Activated CD8-positive, alpha-beta memory T cell treated with anti-CD3 and anti-CD28 coated beads for 48 hours (primary cell): ENCODE results near the gene KCNAB2.
"Not testable (repeated sequence)": the region's sequence is repeated elsewhere in the genome, so short reads cannot be mapped to it uniquely, and the experiment has no call there.

ENCODE experiments used
- DNase-seq, 3 experiments: peaks; one replicate each; pipeline ENCODE4 v3.0.0-alpha.2; 2020; ENCODE audit warnings: low read depth in 2 of 3, low spot score in 2 of 3

Gene KCNAB2

DNA sequence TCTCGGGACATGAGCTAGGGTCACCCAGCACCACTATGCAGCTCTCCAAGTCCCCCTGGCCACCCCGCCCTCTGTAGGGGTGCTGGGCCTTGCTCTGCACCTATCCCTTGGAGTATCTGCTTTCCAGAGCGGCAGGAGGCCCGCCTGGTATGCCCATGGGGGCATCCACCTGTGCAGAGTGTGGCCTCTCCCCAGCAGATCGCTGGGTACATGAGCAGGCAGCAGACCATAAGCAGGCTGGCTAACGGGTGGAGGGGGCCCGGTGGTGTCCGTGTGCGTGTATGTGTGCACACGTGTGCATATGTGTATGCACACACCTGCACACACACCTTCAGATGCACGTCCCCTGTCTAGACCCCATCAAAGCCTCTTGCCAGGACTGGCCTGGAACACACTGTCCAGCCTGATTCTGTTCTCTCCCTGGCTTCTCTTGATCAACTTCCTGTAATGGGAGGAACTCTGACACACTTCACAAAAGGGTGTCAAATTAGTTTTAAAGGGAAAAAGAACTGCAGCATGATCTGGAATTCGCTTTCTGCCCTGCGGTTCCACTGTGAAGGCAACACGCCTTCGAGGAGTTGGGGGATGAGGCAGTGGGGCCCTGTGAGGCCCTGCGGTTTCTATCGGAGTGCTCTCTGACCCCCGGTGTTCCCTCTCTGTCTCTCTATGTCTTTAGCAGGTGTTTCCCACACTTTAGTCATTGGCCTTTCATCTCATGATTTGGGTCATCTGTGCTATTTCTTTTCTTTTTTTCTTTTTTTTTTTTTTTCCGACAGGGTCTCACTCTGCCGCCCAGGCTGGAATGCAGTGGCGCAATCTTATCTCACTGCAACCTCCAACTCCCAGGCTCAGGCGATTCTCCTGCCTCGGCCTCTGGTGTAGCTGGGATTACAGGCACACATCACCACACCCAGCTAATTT, 36.3 kb upstream of the KCNAB2 start:
- no peak for DNase-seq

DNA sequence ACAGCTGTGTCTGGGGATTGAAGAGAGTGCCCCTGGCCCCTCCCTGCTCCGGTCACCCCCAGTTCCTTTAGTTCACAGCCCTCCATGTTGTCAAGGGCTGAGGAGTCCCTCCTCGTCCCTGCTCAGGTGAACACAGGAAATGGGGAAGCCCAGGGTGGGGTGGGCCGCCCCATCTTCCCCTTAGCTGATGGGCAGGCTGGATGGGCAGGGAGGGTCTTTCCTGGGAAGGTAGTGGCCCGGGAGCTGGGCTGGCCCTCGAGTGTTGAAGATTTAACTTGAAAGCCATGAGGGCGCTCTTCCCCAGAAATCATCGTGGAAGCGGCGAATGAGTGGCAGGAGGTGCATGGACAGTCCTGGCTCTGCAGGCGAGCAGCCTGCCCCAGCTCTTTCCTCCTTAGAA, 35.1 kb upstream of the KCNAB2 start:
- DNase-seq: no peak

DNA sequence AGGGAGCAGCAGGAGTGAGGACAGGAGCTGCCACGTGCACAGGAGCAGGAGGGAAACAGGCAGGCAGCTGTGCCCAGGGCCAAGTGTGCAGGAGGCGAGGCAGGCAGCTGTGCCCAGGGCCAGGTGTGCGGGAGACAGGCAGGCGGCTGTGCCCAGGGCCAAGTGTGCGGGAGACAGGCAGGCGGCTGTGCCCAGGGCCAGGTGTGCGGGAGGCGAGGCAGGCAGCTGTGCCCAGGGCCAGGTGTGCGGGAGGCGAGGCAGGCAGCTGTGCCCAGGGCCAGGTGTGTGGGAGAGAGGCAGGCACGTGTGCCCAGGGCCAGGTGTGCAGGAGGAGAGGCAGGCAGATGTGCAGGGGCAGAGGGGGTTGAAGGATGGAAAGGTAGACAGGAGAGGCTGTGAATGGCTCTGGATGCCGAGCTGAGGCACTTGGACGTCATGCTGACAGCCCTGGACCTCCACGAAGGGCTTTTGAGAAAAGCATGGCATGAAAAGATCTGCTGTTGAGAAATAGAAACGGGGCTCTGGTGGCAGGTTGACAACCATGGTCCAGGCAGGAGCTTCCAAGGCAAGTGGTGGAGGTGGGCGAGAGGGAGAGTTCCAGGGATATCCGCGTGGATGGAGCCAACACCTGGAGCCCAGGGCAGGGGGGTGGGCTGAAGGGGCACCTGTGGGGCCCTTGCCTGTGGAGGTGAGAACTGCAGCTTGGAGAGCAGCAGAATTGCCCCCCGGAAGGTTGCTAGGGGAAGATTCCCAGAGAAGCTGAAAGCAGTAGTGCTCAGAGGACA, 34.3 kb upstream of the KCNAB2 start:
- no peak for DNase-seq

DNA sequence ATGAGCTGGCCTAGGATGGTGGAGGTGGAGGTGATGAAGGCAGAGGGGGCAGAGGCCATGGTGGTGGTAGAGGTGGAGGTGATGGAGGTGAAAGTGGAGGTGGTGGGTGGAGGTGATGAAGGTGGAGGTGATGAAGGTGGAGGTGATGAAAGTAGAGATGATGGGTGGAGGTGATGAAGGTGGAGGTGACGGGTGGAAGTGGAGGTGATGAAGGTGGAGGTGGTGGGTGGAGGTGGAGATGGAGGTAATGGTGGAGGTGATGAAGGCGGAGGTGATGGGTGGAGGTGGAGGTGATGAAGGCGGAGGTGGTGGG, 33.8 kb upstream of the KCNAB2 start:
- no peak for DNase-seq

DNA sequence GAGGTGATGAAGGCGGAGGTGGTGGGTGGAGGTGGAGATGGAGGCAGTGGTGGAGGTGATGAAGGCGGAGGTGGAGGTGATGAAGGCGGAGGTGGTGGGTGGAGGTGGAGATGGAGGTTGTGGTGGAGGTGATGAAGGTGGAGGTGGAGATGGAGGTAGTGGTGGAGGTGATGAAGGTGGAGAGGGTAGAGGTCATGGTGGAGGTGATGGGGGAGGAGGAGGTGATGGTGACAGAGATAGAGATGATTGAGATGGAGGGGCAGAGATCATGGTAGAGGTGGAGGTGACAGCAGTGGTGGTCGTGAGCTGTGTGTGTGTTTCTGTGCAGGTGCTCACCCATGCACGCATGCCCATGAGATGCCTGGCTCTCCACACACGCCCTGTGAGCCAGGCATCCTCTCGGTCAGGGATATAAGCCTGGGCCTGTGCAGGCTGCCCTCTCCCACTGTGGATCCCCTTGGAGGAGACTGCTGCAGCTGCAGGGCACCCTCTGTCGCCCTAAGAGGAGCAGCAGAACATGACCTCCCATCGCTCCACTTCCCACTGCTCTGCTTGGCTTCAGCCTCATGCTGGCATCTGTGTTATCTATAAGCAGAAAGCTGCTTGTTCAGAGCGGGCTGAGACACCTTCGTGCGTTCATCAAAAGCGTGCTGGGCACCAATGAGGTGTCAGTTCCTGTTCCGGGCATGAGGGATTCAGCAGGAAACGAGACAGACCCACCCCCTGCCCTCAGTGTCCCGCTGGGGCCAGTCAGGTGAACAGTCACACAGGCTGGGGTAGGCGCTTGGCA, 33.0 kb upstream of the KCNAB2 start:
- no peak for DNase-seq

GRCh38 chr1:6013491-6013890, 32.2 kb upstream of the KCNAB2 start:
- no peak for DNase-seq

DNA sequence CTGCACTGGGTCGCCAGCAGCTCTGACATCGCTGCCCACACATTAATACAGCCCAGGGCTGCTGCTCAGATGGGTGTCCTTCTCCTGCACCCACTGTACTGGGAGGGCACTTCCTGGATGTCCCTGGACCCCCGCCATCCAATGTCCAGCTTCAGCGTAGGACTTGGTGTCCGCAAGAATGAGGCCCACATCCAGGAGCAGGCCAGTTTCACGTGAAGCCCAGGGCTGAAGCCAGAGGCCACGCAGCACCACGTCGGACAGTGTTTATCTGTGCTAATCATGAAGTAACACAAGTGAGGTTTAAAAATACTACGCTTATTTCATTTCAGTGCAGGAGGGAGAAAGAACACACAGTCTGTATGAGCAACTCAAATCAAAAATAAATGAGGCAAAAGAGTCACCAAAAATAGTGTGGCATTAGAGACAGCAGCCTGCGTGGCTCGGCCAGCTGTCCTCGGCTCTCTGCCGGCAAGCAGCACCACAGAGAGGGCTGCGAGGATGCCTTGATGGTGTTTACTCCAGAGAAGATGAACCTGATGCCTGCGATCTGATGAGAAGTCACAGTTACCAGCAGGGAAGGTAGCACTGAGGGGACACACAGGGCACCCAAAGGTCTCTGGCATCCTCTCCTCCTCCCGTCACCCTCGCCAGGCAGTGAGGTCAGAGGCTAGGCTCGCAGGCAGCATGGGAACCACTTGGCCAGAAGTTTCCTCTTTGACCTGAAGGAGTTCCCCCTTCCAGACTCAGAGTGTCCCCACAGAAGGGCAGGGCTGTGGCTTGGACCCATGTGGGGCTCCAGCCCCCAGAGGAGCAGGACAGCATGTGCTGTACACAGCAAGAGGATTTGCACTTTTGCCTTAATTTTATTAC, 31.3 kb upstream of the KCNAB2 start:
- DNase-seq: no peak

DNA sequence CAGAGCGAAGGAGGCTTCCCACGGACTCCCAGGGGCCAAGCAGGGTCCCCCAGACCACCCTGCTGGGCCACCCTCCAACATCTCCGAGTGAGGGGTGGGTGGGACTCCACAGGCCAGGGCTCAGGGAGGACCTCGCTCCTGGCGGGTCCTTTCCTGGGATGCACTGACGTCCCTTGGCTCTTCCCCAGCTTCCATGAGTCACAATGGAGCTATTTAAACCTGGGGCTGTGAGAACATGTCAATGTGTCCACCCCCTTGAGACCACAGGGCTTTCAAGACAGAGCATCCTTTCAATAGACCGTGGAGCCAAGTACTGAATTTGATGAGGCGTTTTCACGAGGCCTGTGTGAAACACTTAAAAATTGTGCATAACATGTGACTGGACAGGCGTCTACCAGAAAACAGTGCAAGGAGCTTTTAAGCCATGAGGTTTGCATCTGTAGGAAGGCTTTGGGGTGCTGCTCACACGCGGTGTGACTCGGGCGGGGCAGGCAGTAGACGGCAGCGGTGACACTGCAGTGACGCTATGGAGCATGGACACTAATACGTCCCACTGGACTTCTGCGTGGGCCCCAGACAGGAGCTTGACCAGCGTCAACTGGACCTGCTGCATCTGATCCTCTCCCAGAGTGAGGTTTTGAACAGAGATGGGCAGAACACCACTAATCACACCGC, 29.4 kb upstream of the KCNAB2 start:
- no peak for DNase-seq

GRCh38 chr1:6017654-6018053, 28.0 kb upstream of the KCNAB2 start:
- not testable (repeated sequence) for DNase-seq

DNA sequence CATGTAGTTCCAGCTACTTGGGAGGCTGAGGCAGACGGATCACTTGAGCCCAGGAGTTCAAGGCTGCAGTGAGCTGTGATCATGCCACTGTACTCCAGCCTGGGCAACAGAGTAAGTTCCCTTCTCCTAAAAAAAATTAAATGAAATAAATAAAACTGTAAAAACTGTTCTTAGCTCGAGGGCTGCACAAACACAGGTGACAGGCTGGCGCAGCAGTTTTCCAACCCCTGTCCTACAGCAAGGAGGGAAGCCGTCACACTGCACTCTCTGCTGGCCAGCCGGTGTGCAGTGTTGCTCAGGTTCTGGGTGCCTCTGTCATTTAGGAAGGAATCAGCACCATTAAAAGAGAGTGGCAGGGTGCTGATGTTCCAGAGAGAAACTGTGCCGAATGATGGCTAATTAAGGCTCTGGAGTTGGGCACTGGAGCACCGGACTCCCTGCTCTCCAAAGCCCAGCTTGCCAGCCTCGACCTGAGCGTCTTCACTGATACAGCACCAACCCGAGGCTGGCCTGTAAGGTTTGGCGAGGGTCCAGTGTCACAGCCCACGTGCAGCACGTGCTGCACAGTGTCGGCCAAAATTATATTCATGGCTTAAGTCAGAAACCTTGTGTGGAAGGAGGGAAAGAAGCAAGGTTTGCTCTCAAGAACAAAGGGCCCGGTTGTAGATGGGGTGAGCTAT, 26.4 kb upstream of the KCNAB2 start:
- no peak for DNase-seq

- DNase-seq: no peak
These were observed 23.5 kb upstream of the KCNAB2 start for GRCh38 chr1:6022193-6022592.

- no peak for DNase-seq
These were observed 22.3 kb upstream of the KCNAB2 start for GRCh38 chr1:6023346-6023745.

DNA sequence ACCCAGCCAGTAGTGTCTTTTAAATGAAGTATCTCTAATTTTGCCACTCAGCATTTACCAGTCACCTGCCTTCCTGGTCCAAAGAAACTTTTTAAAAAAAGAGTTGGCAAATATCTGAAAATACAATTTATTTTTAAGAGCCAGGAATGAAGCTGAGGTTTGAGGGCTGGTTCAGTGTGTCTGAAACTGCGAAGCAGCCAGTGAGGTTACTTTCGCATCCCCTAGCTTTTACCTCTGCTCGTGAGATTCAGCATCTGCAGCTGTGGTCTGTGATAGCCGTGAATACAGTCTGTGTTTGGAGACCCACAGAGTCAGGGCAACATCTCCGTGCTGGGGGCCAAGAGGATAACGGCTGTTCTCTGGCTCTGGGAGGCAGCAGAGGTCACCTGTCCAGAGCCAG, 21.3 kb upstream of the KCNAB2 start:
- DNase-seq: no peak

- DNase-seq: no peak
These were observed 20.2 kb upstream of the KCNAB2 start for GRCh38 chr1:6025269-6026094.

DNA sequence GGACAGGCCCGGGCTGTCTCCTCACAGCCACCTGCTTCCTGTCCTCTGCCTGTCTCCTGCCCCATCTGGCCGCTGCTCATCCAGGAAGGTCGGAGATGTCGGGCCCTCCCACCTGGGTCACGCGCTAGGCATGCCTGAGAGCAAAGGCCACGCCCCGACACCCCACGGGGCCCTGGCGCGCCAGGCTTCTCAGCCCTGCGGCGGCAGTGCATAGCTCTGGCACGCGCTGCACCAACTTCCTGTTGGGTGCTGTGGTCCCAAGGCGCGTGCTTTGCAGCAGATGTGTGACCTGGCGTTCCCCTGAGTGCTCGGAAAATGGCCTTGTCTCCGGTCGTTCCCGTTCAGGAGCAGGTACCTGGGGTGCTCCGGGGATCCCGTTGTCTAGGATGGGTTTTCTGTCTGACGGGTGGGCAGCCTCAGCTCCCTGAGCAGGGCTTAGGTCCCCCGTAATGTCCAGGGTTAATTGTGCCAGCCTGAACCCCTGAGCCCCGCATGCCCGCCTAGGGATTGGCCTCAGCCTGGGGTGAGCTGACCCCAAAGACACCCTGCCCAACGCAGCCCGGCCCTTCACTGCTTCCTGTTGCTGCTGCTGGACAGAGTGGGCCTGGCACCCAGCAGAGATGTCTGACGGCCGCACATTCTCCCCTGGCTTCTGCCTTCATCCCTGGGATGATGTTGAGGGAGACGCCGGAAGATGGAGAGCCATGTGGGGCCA, 19.4 kb upstream of the KCNAB2 start:
- peak; percentile 76 to 88 (median 77) for DNase-seq

GRCh38 chr1:6027591-6027990, 18.1 kb upstream of the KCNAB2 start:
- DNase-seq: peak in 1 of 3 experiments; percentile 15

DNA sequence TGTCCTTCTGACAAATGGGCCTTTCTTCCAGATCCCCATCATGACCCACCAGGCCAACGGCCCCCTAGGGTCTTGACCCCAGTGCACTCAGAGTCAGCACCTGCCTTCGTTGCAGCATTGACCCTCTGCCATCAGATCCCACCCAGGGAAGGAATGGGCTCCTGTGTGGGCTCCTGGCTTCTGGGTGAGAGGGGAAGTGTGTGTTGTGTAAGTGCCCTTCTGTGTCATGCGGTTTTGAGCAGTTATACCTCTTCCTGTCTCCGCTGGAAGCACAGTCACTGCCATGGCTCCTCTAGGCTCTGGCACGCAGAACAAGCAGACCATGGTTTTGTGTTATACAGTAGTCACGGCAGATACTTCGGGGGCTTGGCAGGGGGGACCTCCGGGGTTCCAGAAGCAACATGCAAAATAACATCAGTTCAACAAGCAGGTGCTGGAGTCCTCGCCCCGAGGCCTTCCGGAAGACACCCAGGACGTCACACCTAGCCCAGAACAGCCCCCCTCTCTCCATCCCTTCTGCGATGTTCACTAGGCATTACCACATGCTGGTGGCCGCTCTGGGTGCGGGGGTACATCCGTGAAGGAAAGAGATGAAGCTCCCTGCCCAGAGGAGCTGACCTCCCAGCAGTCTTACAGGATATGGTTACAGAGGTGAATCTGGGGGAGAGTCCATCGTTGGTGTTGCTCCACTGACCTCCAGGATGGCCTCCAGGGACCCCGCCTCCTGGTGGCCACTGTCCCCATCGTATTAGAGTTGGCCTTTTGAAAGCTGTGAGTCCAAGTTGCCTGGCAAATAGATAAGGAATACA, 17.4 kb upstream of the KCNAB2 start:
- DNase-seq: peak; percentile 23 to 45 (median 36)
